Putamen (tissue), 1 donor: ENCODE data around the gene NTM.

Source experiments
- DNase-seq: peaks from one replicate; pipeline ENCODE4 v3.0.0-alpha.2; 2016; ENCODE audit warnings: low spot score

The NTM gene

GRCh38 chr11:132075447-132075846, 705.0 kb downstream of the NTM start:
- DNase-seq: no peak

- no peak for DNase-seq
Measured at GRCh38 chr11:132077416-132077815, 707.0 kb downstream of the NTM start.

- peak; percentile 69 for DNase-seq
Measured at GRCh38 chr11:132078264-132079076, 708.1 kb downstream of the NTM start.

GRCh38 chr11:132080127-132080526, 709.7 kb downstream of the NTM start:
- DNase-seq: no peak

- no peak for DNase-seq
Measured at GRCh38 chr11:132082566-132082965, 712.2 kb downstream of the NTM start.

- DNase-seq: no peak
Measured at GRCh38 chr11:132084433-132084832, 714.0 kb downstream of the NTM start.

- DNase-seq: no peak
Measured at GRCh38 chr11:132087148-132087547, 716.7 kb downstream of the NTM start.

- DNase-seq: no peak
Measured at GRCh38 chr11:132088551-132088950, 718.1 kb downstream of the NTM start.

- no peak for DNase-seq
Measured at GRCh38 chr11:132093536-132094259, 723.3 kb downstream of the NTM start.

GRCh38 chr11:132094598-132094997, 724.2 kb downstream of the NTM start:
- no peak for DNase-seq

- no peak for DNase-seq
Measured at GRCh38 chr11:132095230-132096131, 725.1 kb downstream of the NTM start.

GRCh38 chr11:132096132-132096825, 725.9 kb downstream of the NTM start:
- DNase-seq: no peak

- DNase-seq: no peak
Measured at GRCh38 chr11:132099692-132100091, 729.3 kb downstream of the NTM start.

GRCh38 chr11:132100583-132100982, 730.2 kb downstream of the NTM start:
- DNase-seq: no peak

- no peak for DNase-seq
Measured at GRCh38 chr11:132101881-132102280, 731.5 kb downstream of the NTM start.

- no peak for DNase-seq
Measured at GRCh38 chr11:132103021-132103420, 732.6 kb downstream of the NTM start.

- peak; percentile 39 for DNase-seq
Measured at GRCh38 chr11:132106096-132106982, 735.9 kb downstream of the NTM start.

GRCh38 chr11:132111316-132111715, 740.9 kb downstream of the NTM start:
- no peak for DNase-seq

- no peak for DNase-seq
Measured at GRCh38 chr11:132111838-132112237, 741.4 kb downstream of the NTM start.

GRCh38 chr11:132112846-132113245, 742.4 kb downstream of the NTM start:
- no peak for DNase-seq

GRCh38 chr11:132114185-132114584, 743.8 kb downstream of the NTM start:
- DNase-seq: no peak
